Sigmoid colon (tissue), 7 donors: ENCODE measurements around the gene CAPN13. TPM values are rescaled to one million over a fixed set of nuclear protein-coding genes. Genes with fewer than 3 reads are reported as not detected.

Experiments
- DNase-seq: peaks from one replicate; pipeline ENCODE4 v3.0.0-alpha.2; 2019
- H3K27ac ChIP-seq, 4 donors: fragments of 200-600 bp; sonication (generic); one replicate each; pipeline ENCODE4 v1.5.1; 2016 to 2019; ENCODE audit warnings: mild to moderate bottlenecking in 1 of 4
- H3K27me3 ChIP-seq, 3 donors: fragments of 200-600 bp; sonication (generic); one replicate each; pipeline ENCODE4 v1.5.1; 2019; ENCODE audit warnings: mild to moderate bottlenecking in 1 of 3
- H3K36me3 ChIP-seq, 4 donors: fragments of 200-600 bp; sonication (generic); one replicate each; pipeline ENCODE4 v1.5.1; 2016 to 2019
- H3K4me1 ChIP-seq, 4 donors: fragments of 200-600 bp; sonication (generic); one replicate each; pipeline ENCODE4 v1.5.1; 2017 to 2019
- H3K4me3 ChIP-seq, 4 donors: fragments of 200-600 bp; sonication (generic); one replicate each; pipeline ENCODE4 v1.5.1; 2017 to 2019; ENCODE audit warnings: mild to moderate bottlenecking in 2 of 4, moderate library complexity in 1 of 4
- H3K9me3 ChIP-seq, 4 donors: fragments of 200-600 bp in 3 of 4; sonication (generic) in 3 of 4; one replicate each; pipeline versions ENCODE4 v1.5.1 to v1.6.1; 2013 to 2019
- EP300 ChIP-seq, 4 donors: sonication (generic); formaldehyde crosslinking; IDR thresholded peaks; one replicate each; pipeline ENCODE4 v1.6.1; 2017; ENCODE audit warnings: antibody characterized with exemption in 4 of 4
- POLR2A ChIP-seq, 2 donors: fragments of 450-650 bp; IDR thresholded peaks; one replicate each; pipeline ENCODE4 v1.6.1; 2016; ENCODE audit warnings: antibody characterized with exemption in 2 of 2, mild to moderate bottlenecking in 2 of 2, moderate library complexity in 2 of 2
- POLR2AphosphoS5 ChIP-seq, 4 donors: sonication (generic); formaldehyde crosslinking; IDR thresholded peaks; one replicate each; pipeline ENCODE4 v1.6.1; 2017; ENCODE audit warnings: antibody characterized with exemption in 4 of 4
- WGBS, 2 donors: extraction: QIAGEN DNeasy Blood & Tissue Kit; methylation state at CpG; one replicate each; pipeline ENCODE4 v1.1.7; 2013; 5-methylcytosine and 5-hydroxymethylcytosine counted together
- intact Hi-C: fragments of 100-400 bp; cut with DNase I; formaldehyde crosslinking; loops from one replicate; pipeline ENCODE4 v1.15.1; 2023
- polyA plus RNA-seq, 3 donors: library from polyadenylated mRNA; stranded (reverse); fragments of 200-250 nt; gene quantifications; one replicate each; pipeline ENCODE4 v1.2.3, GENCODE V29; 2013
- total RNA-seq, 4 donors: library from RNA; depleted of rRNA; stranded (reverse); fragments of >200 nt; gene quantifications; one replicate each; pipeline ENCODE4 v1.1.0, GENCODE V29; 2016
- TF ChIP-seq, protein P1 (sequence below), 4 experiments: fragments of 450-650 bp in 3 of 4; fragments of 200-600 bp in 1 of 4; IDR thresholded peaks; one replicate each; pipeline ENCODE4 v1.5.1; 2016 to 2019; ENCODE audit warnings: antibody characterized with exemption in 4 of 4, mild to moderate bottlenecking in 3 of 4, moderate library complexity in 2 of 4
- donor health status: healthy with polysubstance abuse.
- donor health status: Bipolar disorder and iron deficiency.
- donor health status: healthy.

The CAPN13 gene
- total and polyA plus RNA-seq, 7 donors, result 11.4 to 17.3 (median 12.2) TPM; not detected in 4

DNA sequence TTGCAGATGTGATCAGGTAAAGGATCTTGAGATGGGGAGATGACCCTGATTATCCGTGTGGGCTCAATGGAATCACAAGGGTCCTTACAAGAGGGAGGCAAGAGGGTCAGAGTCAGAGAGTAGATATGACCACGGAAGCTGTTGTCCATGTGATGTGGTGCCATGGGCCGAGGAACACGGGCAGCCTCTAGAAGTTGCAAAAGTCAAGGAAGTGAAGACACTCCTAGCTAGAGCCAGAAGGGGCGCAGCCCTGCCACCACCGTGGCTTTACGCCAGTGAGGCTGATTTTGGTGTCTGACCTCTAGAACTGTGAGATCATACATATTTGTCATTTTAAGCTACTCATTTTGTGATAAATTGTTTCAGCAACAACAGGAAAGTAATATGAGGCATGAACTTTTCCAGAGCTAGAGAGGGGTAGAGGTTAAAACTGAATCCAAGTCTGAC, 114.4 kb downstream of the CAPN13 start:
- Histone ChIP-seq H3K4me3 (no peak overlapping the region), H3K27me3 (no peaks in the 10 kb centered on the region), H3K9me3 (no peaks in the 10 kb centered on the region), H3K4me1 (peaks cover 0 to 41% (median 32%) of the 10 kb centered on the region in 4 donors), H3K27ac (no peak overlapping the region), H3K36me3 (no peaks in the 10 kb centered on the region)
- WGBS, 2 donors, result 89% methylated on average over 7 of the region's 7 CpGs
- peak; percentile 40 for DNase-seq
- intact Hi-C loops, result no loop called here
- TF ChIP-seq, protein P1, sequence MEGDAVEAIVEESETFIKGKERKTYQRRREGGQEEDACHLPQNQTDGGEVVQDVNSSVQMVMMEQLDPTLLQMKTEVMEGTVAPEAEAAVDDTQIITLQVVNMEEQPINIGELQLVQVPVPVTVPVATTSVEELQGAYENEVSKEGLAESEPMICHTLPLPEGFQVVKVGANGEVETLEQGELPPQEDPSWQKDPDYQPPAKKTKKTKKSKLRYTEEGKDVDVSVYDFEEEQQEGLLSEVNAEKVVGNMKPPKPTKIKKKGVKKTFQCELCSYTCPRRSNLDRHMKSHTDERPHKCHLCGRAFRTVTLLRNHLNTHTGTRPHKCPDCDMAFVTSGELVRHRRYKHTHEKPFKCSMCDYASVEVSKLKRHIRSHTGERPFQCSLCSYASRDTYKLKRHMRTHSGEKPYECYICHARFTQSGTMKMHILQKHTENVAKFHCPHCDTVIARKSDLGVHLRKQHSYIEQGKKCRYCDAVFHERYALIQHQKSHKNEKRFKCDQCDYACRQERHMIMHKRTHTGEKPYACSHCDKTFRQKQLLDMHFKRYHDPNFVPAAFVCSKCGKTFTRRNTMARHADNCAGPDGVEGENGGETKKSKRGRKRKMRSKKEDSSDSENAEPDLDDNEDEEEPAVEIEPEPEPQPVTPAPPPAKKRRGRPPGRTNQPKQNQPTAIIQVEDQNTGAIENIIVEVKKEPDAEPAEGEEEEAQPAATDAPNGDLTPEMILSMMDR (IDR thresholded peaks at IDR 0.05), result no peak
- no peak for TF ChIP-seq POLR2A (IDR thresholded peaks at IDR 0.05)
- no peak for TF ChIP-seq EP300 (IDR thresholded peaks at IDR 0.05)
- no peak for TF ChIP-seq POLR2AphosphoS5 (IDR thresholded peaks at IDR 0.05)

DNA sequence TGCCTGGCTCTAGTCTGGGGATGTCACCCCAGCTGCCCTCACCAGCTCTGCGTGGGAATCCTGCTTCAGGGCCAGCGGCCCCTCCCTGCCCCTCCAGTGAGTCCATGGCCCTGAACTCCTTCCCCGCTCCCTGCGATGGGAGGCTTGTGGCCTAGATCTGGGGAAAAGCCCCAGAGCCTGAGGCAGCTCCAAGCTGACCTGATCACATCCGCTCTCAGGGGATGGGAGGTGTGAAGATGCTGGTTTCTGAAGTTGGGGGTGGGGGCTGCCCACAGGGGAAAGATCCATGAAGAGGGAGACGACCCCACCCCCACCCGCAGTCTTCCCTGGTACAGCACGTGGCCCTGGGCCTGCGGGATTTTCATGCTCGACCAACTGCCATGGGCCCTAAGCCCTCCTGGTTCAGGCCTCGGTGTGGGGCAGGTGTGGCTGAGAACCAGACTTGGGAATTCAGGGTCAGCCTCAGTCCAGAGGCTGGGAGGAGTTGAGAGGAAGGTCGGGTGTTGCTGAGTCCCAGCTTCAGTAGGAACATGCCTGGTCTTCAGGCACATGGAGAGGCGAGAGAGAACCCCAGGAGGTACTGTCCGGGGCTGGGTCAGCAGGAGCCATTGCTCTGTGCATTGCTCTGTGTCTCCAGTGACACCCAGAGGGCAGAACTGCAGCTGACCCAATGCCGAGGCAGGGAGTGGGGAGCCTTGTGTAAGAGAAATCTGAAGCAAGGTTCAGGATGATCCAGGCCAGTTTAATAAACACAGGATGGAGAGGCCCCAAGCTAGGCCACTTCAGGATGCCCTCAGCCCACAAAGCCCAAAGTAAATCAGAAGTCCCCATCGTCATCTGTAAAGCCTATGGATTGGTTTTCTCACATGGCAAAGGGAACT, 115.1 kb downstream of the CAPN13 start:
- TF ChIP-seq, protein P1 (IDR thresholded peaks at IDR 0.05), result no peak
- TF ChIP-seq POLR2A (IDR thresholded peaks at IDR 0.05) (no peak), EP300 (IDR thresholded peaks at IDR 0.05) (no peak), POLR2AphosphoS5 (IDR thresholded peaks at IDR 0.05) (no peak)
- Histone ChIP-seq H3K36me3 (no peaks in the 10 kb centered on the region), H3K27ac (peak overlapping the region in 1 of 4 donors; percentile 86), H3K4me1 (peaks cover 0 to 41% (median 32%) of the 10 kb centered on the region in 4 donors), H3K4me3 (no peak overlapping the region), H3K27me3 (no peaks in the 10 kb centered on the region), H3K9me3 (no peaks in the 10 kb centered on the region)
- peak; percentile 56 for DNase-seq
- 89 to 91% methylated on average over 16 of the region's 16 CpGs for WGBS, 2 donors
- intact Hi-C loops, result no loop called here

DNA sequence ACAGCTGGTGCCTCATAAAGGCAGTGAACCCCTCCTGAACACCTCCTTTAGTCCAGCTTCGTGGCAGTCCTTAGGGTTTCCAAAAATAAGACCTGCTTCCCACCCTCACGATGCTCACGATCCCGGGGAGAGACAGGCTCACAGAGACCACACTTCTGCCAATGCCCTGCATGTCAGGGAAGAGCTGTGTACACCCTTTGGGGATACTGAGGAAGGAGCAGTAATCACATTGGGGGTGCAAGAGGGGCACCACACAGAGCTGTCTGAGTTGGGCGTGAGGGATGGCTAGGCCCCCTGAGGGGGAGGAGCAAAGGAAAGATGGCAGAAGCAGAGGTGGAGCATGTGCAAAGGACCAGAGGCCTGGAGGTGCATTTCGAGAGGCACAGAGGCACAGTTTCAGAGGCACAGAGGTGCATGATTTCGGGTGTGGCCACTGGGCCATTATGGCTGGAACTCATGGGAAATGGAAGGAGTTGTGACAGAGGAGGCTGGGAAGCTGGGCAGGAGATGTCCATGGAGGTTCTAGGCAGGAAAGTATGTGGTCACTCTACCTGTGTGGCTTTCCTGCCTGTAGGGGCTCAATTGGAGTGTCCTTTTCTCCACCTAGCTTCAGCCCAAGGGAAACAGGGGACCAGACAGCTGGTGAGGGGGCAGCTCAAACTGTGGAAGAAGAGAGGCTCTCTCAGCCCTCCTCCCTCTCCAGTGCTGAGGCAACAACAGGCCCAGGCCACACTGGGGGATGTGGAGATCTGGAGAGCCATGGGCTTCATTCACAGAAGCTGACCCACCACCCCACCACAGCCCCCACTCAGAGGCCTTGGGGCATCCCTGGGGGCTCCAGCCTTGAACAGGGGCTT, 115.9 kb downstream of the CAPN13 start:
- WGBS, 2 donors, result 90 to 91% methylated on average over 7 of the region's 7 CpGs
- DNase-seq, result peak; percentile 25
- H3K27ac ChIP-seq, result peak overlapping the region in 1 of 4 donors; percentile 86
- no peak overlapping the region for H3K4me3 ChIP-seq
- no peaks in the 10 kb centered on the region for H3K36me3 ChIP-seq
- H3K27me3 ChIP-seq, result no peaks in the 10 kb centered on the region
- no peaks in the 10 kb centered on the region for H3K9me3 ChIP-seq
- intact Hi-C loops, result no loop called here
- peaks cover 0 to 50% (median 36%) of the 10 kb centered on the region in 4 donors for H3K4me1 ChIP-seq
- TF ChIP-seq POLR2AphosphoS5 (IDR thresholded peaks at IDR 0.05) (no peak), EP300 (IDR thresholded peaks at IDR 0.05) (no peak), POLR2A (IDR thresholded peaks at IDR 0.05) (no peak)
- TF ChIP-seq, protein P1 (IDR thresholded peaks at IDR 0.05), result no peak

DNA sequence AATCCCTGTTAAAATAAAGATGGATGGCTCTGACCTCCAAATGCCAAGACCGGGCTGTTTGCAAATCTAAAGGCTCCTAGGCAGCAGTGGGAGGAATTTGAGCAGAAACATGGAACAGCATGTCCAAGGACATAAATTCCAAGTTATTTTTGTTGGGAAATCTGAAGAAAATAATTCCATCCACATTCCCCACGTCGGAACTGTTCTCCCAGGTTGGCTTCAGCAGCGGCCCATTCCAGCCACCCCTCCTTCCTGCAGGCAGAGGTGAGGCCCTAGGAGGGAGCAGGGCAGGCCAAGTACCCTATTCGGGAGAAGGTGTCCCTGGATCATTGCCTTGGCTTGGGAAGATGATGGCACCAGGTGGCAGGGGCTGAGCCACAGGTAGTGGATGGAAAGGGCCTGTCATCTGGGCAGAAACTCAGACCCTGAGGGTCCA, 117.1 kb downstream of the CAPN13 start:
- intact Hi-C loops, result no loop called here
- no peaks in the 10 kb centered on the region for H3K9me3 ChIP-seq
- 82 to 91% methylated on average over 5 of the region's 5 CpGs for WGBS, 2 donors
- no peaks in the 10 kb centered on the region for H3K36me3 ChIP-seq
- peaks cover 0 to 52% (median 36%) of the 10 kb centered on the region in 4 donors for H3K4me1 ChIP-seq
- no peaks in the 10 kb centered on the region for H3K27me3 ChIP-seq
- H3K27ac ChIP-seq, result peak overlapping the region; percentile 52 to 86 (median 66)
- DNase-seq, result peak; percentile 64
- TF ChIP-seq POLR2A (IDR thresholded peaks at IDR 0.05) (no peak), EP300 (IDR thresholded peaks at IDR 0.05) (peak in 1 of 4 donors; percentile 55), POLR2AphosphoS5 (IDR thresholded peaks at IDR 0.05) (peak in 3 of 4 donors; percentile 16 to 51 (median 33))
- no peak overlapping the region for H3K4me3 ChIP-seq
